Endothelial cell of hepatic sinusoid (primary cell): Measurements from ENCODE around the gene BEND2.

Source experiments
- in situ Hi-C: cut with HindIII; loops from 2 replicates; pipeline ENCODE4 v1.10.0; 2017; ENCODE audit warnings: low sequenced_read_pairs

BEND2 gene

GRCh38 chrX:18146009-18146408 lies 74.7 kb downstream of the BEND2 start:
- in situ Hi-C loops: no loop called here

GRCh38 chrX:18136816-18137215 lies 83.9 kb downstream of the BEND2 start:
- in situ Hi-C loops: no loop called here

- in situ Hi-C loops: no loop called here
Observed at GRCh38 chrX:18133605-18134004, 87.1 kb downstream of the BEND2 start.

GRCh38 chrX:18129690-18130089 lies 91.0 kb downstream of the BEND2 start:
- in situ Hi-C loops: no loop called here

- in situ Hi-C loops: no loop called here
Observed at GRCh38 chrX:18126971-18127370, 93.7 kb downstream of the BEND2 start.

GRCh38 chrX:18119856-18120255 lies 100.8 kb downstream of the BEND2 start:
- in situ Hi-C loops: no loop called here
